Liver (tissue), 3 donors: ENCODE data around the gene ARHGDIA.
"Not testable (repeated sequence)": the region's sequence is repeated elsewhere in the genome, so short reads cannot be mapped to it uniquely, and the experiment has no call there.

Source experiments
- ATF3 ChIP-seq: IDR thresholded peaks from 2 replicates; pipeline ENCODE4 v1.6.1; 2016; ENCODE audit warnings: antibody characterized with exemption
- CTCF ChIP-seq: fragments of 150-350 bp; IDR thresholded peaks from 2 replicates; pipeline ENCODE4 v1.5.1; 2017; ENCODE audit warnings: improper control_type of control experiment, low read depth, low read length; ENCODE audit not compliant: missing input control
- EGR1 ChIP-seq, 2 donors: IDR thresholded peaks; 2 replicates each; pipeline ENCODE4 v1.6.1; 2016 to 2018; ENCODE audit warnings: antibody characterized with exemption in 2 of 2, low read depth in 2 of 2
- FOXA1 ChIP-seq: IDR thresholded peaks from 2 replicates; pipeline ENCODE4 v1.6.1; 2016; ENCODE audit warnings: antibody characterized with exemption
- GABPA ChIP-seq, 2 donors: IDR thresholded peaks in 1 of 2; conservative IDR thresholded peaks in 1 of 2; 2 replicates each; pipeline ENCODE4 v1.6.1; 2016; ENCODE audit warnings: antibody characterized with exemption in 2 of 2, mild to moderate bottlenecking in 1 of 2, moderate library complexity in 1 of 2
- HNF4A ChIP-seq, 2 donors: conservative IDR thresholded peaks; 2 replicates each; pipeline ENCODE4 v1.6.1; 2016; ENCODE audit warnings: antibody characterized with exemption in 2 of 2, mild to moderate bottlenecking in 2 of 2
- HNF4G ChIP-seq: IDR thresholded peaks from 2 replicates; pipeline ENCODE4 v1.6.1; 2016; ENCODE audit warnings: antibody characterized with exemption
- JUND ChIP-seq, 2 donors: IDR thresholded peaks; 2 replicates each; pipeline ENCODE4 v1.6.1; 2016; ENCODE audit warnings: antibody characterized with exemption in 2 of 2
- RAD21 ChIP-seq, 2 donors: IDR thresholded peaks; 2 replicates each; pipeline ENCODE4 v1.6.1; 2016; ENCODE audit warnings: antibody characterized with exemption in 2 of 2, mild to moderate bottlenecking in 2 of 2
- REST ChIP-seq: IDR thresholded peaks from 2 replicates; pipeline ENCODE4 v1.6.1; 2016; ENCODE audit warnings: antibody characterized with exemption, mild to moderate bottlenecking
- RXRA ChIP-seq, 2 donors: IDR thresholded peaks; 2 replicates each; pipeline ENCODE4 v1.6.1; 2017 to 2018; ENCODE audit warnings: antibody characterized with exemption in 2 of 2, mild to moderate bottlenecking in 1 of 2
- SP1 ChIP-seq: IDR thresholded peaks from 2 replicates; pipeline ENCODE4 v1.6.1; 2018; ENCODE audit warnings: antibody characterized with exemption, mild to moderate bottlenecking
- TAF1 ChIP-seq: conservative IDR thresholded peaks from 2 replicates; pipeline ENCODE4 v1.6.1; 2016; ENCODE audit warnings: antibody characterized with exemption, mild to moderate bottlenecking
- YY1 ChIP-seq: IDR thresholded peaks from 2 replicates; pipeline ENCODE4 v1.6.1; 2016; ENCODE audit warnings: antibody characterized with exemption, mild to moderate bottlenecking
- donor health status: healthy.
- donor health status: healthy.

DNA sequence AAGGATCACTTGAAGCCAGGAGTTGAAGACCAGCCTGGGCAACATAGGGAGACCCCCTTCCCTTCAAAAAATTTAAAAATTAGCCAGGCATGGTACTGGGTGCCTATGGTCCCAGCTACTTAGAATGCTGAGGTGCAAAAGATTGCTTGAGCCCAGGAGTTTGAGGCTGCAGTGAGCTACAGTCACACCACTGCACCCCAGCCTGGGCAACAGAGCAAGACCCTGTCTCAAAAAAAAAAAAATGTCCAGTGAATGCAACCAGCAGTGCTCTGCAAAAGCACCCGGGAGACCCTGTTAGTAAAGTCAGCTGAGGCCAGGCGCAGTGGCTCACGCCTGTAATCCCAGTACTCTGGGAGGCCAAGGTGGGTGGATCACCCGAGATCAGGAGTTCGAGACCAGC, 31.1 kb downstream of the ARHGDIA start:
- not testable (repeated sequence) for TF ChIP-seq CTCF; HNF4G; YY1; ATF3; EGR1 (IDR thresholded peaks at IDR 0.05; ENCODE audit: low read depth in 2 of 2); RAD21 (IDR thresholded peaks at IDR 0.05); REST; JUND (IDR thresholded peaks at IDR 0.05); FOXA1; RXRA (IDR thresholded peaks at IDR 0.05); TAF1; SP1; GABPA (IDR thresholded peaks at IDR 0.05 in 1 of 2, conservative IDR thresholded peaks at IDR 0.05 in 1 of 2); HNF4A (conservative IDR thresholded peaks at IDR 0.05)
